Breast epithelium (tissue), 3 donors: ENCODE results near the gene IL3.

ENCODE experiments used
- POLR2A ChIP-seq: fragments of 450-650 bp; IDR thresholded peaks from one replicate; pipeline ENCODE4 v1.6.1; 2016; ENCODE audit warnings: antibody characterized with exemption, mild to moderate bottlenecking, moderate library complexity
- TF ChIP-seq, protein P1 (sequence below), 3 donors: fragments of 450-650 bp; IDR thresholded peaks; one replicate each; pipeline ENCODE4 v1.5.1; 2016 to 2017; ENCODE audit warnings: antibody characterized with exemption in 3 of 3, mild to moderate bottlenecking in 3 of 3, moderate library complexity in 3 of 3

DNA sequence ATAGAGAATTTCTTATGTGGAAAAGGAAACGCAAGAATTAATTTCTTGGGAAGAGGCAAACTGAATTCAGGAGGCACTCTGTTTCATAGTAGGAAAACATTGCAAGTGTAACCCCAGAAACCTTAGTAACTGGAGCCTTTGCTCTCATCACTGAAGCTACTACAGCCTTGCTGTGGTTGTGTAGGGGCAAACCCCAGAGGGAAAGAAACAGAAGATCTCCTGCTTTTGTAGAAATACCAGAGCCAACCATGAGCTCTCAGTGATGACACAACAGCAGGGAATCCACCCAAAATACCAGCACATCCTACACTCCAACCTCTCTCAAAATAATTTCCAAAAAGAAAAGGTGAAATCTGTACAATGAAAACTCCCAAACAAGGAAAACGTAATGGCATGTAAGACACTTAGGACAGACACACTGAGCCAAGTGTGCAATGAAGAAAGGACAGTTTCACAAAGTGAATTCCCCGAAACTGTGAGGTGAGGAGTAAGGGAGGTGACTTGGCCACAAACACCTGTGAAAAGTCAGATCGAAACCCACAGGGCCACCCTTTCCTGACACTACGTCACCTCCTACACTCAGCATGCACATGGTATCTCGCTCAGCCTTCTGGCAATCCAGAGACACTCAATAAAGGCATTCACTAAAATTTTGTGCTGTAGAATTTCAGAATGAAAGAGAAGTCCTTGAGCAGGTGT lies 40.4 kb upstream of the IL3 start:
- TF ChIP-seq, protein P1, sequence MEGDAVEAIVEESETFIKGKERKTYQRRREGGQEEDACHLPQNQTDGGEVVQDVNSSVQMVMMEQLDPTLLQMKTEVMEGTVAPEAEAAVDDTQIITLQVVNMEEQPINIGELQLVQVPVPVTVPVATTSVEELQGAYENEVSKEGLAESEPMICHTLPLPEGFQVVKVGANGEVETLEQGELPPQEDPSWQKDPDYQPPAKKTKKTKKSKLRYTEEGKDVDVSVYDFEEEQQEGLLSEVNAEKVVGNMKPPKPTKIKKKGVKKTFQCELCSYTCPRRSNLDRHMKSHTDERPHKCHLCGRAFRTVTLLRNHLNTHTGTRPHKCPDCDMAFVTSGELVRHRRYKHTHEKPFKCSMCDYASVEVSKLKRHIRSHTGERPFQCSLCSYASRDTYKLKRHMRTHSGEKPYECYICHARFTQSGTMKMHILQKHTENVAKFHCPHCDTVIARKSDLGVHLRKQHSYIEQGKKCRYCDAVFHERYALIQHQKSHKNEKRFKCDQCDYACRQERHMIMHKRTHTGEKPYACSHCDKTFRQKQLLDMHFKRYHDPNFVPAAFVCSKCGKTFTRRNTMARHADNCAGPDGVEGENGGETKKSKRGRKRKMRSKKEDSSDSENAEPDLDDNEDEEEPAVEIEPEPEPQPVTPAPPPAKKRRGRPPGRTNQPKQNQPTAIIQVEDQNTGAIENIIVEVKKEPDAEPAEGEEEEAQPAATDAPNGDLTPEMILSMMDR (IDR thresholded peaks at IDR 0.05): no peak
- no peak for TF ChIP-seq POLR2A
